GM18519 (cell line): ENCODE data around the gene ARID5B.

Experiments used
- ATAC-seq: cut with Tn5 transposase; IDR thresholded peaks from one replicate; pipeline ENCODE4 v1.9.1; 2021; ENCODE audit warnings: mild to moderate bottlenecking, moderate library complexity; ENCODE audit not compliant: unreplicated experiment, low FRiP score

The ARID5B gene

DNA sequence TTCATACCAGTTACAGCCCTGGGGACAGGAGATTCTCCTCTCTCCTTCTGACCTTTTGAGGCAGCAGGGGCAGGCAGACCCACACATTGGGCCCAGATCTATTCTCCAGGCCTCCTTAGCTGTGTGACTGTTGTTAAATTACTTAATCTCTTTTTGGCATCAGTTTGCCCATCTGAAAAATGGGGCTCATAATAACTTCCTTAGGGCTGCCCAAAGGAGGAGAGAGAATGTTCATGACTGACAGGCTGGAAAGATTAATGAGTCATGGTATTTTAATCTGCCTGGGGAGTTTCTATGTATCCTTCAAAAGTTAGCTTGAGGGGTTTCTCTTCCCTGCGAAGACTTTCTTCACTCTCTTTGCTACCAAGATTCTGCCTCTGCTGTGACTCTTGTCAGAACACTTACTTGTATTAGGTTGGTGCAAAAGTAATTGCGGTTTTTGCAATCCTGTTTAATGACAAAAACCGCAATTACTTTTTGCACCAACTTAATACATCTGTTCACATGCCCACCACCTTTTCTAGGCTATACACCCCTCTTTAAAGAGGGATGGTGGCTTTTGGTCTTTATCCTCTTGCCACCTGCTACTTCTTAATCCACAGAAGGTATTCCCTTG is 83.4 kb downstream of the ARID5B start:
- ATAC-seq = no peak

DNA sequence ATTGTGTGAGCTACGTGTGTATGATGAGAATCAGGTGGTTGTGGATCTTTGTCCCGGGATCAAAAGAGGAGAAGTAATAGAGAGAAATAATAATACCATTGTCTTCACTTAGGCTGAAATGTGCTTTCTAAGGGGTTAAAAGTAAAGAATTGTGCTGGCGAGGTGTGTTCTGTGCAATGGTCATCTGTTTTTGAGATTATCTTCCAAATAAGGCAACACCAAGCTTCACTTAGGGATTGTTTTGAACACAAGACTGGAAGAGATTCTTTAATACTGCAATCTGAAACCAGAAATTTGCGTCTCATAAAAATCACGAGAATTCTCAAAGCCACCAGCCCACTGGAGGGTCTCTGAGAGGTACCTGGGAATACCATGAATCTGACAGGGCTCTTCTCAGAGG is 84.2 kb downstream of the ARID5B start:
- no peak for ATAC-seq

DNA sequence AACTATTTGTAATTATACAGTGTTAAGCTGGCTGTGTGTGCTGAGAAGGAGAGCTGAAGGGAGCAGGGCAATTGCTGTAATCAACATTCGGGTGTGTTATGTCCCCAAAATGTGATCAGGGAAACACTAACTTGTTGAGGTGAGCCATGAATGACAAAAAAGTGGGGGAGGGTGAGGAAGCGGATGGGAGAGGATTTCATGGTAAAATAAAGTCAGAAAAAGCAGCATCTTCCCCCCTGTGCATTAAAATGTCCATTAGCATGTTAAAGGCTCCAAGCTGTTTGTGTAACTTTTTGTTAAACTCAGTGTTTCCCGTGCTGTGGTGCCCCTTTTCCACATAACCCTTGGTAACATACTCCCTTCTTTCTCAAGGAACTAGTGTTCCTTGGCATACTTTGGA is 84.9 kb downstream of the ARID5B start:
- no peak for ATAC-seq

DNA sequence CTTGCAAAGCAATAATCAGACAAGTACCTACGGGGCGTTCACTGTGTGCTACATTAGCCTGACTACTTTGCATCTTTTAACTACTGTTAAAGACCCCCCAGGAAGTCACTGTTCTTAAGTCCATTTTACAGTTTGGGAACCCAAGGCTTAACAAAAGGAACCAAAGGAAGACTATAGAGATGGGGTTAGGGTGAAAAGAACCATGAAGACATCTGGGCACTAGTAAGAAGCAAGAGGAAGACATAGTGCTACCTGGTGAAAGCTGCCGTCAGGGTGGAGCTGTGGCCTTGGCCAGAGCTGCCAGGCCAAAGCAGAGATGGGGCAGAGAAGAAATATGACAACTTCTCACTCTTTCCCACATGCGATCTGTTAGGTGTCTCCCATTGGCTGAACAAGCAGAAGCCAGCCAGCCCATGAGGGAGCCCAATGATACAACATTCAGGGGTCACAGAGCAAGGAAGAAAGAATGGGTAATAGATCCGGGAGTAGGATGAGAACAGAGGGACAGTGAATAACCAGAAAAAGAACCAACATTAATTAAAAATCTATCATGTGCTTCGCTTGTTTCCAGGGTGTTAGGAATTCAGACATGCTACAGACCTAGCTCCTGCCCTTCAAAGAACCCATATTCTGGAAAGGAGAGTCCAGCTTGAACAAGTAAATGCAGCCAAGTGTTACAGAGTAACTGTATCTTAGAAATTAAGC is 85.4 kb downstream of the ARID5B start:
- no peak for ATAC-seq

DNA sequence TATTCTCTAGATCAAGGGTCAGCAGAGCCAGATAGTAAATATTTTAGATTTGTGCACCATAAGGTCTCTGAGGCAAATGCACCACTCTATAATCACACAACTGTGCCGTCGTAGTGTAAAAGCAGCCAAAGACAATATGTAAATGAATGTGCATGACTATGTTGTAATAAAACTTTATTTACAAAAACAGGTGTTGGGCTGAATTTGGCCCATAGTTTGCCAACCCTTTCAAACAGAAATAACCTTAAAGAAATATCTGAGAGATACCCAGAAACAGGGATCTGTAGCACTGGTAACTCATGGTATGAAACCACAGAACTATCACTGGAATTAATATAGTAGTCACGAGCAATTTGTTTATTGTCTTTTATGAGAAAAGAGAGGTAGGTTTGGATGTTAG is 86.0 kb downstream of the ARID5B start:
- peak; percentile 4 for ATAC-seq

DNA sequence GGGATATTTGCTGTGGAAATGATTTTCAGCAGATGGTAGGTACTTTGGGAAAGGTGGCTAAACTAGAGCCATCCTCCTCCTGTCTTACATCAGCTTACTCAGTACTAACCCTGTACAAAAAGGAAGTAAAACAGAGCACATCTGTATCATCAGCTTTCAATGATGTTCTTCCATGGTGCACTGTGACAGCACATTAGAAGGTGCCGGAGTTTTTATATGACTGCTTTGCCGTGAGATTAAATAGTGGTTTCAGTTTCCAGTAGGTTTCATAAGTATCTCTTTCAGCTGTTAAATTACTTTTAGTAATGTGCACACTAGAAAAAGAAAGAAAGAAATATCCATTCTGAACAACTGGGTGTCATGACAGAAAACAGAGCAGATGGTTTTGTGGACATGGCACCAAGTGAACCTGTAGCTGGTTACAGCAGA is 86.5 kb downstream of the ARID5B start:
- ATAC-seq = peak; percentile 99

DNA sequence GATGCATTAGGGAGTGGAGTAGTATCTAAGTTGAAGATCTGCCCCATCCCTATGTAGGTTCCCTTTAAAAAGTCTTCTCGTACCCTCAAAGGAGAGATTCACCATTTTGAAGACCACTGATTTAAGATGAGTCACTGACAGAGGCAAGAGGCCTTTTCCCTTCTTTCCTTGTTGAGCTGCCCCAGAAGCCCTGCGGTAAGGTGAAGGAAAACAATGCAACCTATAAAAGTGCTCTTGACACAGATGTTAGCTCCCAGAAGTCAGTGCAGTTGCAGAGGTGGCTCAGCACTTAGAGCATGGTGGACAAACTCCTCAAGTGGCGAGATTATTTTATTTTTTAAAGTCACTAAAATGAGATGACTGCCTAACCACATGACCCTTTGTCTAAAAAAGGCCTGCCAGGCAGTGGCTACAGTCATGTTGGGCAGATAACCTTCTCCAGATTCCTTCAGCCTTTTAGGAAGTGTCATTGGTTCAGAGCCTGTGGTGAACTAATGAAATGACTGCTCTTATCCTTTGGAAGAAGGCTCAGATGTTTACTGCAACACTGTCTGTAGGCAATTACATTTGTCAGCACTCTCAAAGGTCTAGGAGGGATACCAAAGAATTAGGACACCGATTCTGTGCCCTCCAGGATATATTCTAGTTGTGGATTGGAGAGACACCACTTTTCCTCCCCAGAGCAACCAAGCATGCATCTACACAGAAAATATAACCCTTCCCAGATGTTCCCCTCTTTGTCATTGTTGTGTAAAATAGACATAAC is 88.7 kb downstream of the ARID5B start:
- ATAC-seq = no peak

DNA sequence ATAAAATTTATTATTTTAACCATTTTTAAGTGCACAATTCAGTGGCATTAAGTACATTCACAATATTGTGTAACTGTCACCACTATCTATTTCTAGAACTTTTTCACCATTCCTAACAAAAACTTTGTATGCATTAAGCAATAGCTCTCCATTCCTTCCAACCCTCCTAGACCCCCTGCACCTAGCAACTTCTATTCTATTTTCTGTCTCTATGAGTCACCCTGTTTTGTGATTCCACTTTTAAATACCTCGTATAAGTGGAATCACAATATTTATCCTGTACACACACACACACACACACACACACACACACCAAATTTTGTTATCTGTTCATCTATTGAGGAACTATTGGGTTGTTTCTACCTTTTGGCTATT is 89.2 kb downstream of the ARID5B start:
- ATAC-seq = no peak

DNA sequence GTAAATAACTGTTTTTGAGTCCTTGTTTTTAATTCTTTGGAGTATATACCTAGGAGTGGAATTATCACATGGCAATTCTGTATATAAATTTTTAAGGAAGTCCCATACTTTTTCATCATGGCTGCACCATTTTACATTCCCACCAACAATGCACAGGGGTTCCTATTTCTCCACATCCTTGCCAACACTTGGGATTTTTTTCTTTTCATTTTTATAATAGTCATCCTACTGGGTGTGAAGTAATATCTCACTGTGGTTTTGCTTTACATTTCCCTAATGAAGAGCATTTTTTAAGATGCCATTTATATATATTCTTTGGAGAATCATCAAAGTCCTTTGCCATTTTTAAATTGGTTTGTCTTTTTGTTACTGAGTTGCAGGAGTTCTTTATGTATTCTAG is 89.7 kb downstream of the ARID5B start:
- ATAC-seq = no peak

DNA sequence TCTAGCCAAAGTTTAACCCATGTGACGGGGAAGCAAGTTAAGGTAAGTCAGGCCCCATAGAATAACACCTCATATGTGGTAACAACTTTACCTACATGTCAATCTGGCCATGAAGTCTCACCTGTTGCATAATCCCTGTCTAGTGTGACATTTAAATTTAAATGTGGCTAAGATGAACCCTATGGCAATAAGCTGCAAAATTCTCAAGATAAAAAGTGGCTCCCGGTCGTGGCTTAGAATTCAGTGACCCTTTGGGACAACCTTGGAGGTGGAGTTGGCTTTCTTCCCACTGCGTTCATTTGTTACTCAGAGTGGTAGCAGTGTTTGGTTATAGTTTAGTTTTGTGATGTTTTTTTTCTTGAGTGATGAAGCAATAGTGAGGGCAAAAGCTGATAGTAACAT is 90.6 kb downstream of the ARID5B start:
- ATAC-seq = no peak

DNA sequence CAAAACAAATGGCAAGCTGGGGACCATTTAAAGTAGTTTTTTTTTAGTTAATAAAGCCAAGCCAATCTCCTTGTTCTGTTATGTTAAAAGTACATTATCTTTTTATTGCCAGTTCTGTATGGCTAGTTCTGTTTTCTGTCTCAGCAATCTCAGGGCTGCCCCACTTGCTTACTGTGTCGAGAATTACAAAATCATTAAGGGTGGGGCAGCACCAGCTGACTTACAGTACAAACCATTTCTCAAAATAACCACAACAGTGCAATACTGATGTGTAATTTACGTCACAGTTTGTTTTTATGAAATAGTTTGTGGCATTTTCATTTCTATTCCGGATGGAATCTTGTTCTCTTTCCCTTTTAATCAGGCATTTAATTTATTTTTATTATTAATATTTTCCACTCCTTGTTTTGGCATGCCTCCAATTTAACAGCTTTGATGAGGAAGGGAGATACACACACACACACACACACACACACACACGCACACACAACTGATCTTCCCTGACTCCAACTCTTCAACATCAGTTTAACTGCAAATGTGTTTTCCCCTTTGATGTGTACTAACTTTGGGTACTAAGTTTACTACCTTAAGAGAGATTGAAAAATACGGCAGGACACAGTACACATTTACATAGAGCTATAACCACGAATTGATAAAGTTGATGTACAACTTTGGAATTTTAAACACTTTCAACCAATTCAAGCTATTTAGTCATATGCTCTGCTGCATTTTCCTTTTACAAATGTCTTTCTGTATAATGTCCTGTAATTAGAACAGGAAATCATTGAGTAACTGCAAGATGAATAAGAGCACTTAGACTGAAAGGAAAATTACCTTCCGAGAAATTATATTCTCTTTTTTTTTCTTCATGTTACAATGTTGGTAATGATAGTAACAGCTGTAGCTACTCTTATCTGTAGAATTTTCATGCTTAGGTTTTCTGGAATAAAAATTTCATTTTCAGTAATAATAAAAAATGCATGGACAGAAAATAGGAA is 91.5 kb downstream of the ARID5B start:
- no peak for ATAC-seq

DNA sequence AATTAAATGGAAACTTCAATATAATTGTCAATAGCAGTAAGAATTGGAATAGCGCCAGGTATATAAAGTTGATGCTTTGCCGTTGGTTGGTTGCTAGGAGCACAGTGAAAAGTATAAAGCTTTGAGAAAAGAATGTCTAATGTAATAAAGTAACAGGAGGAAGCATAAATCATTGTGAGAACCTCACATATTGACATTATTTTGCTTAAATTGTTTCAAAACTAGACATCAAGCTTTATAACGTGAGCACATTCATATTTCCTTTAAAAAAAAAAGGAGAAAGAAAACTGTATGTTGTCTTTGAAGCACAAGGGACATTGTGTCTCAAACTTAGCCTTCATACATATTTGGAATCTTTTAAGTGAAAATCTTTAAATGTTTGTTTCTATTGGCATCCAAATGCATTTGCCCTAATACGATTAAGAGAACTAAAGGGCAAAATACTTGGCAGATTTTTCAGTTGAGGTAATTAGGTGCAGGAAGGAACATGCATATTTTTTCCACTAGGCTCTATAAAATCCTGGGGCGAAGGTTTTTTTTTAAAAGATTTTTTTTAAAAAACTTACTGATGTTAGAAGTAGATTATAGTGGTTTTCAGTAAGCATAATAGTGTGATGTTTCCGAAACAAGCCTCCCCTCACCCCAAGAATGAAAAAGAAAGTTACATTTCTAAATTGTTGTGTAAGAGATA is 92.4 kb downstream of the ARID5B start:
- no peak for ATAC-seq

DNA sequence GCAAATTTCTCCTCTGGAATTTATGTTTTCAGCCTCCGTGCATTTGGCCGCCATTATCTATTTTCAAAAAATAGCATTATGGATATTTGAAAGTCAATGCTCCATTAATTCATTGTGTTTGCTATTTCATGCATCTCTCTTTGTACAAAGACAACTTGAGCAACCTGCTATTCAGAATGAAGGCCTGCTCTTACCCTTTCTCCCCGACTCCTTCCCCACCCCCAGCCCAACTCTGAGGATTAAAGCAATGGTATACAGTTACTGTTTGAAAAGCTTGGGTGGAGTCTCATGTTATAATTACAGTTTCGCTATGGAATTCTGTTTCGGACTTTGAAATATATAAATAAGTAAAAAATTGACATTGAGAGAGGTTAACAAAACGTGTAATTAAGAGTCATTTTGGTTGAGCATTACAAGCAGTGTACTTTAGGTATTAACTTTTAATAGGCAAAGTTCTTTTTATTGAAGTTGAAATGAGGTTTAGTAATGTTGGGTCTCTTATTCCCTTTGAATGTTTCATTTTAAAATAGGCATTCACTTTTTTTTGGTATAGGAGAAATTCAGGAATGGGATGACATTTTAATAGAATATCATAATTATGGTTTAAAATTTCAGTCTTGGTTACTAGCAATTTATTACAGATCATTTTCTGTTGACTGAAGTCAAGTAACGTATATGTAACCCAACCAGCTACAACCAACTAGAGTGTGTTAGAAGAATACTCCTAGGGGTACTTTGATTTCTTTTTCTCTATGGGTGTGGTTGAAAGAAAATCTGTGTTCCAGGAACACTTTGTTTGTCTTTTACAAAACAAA is 93.1 kb downstream of the ARID5B start:
- ATAC-seq = no peak

DNA sequence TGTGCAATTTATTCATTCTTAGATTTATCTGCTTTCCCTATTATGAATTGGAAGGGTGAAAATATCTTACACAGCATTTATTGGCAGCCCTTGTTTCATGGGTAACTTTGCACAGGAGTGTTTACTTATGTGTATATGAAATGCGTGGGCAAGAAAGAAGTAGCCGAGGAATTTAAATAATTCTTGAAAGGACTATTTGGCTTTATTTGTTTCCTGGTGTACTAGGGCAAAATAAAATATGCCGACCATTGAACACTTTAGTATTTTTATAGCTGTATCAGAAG is 93.7 kb downstream of the ARID5B start:
- ATAC-seq = no peak

DNA sequence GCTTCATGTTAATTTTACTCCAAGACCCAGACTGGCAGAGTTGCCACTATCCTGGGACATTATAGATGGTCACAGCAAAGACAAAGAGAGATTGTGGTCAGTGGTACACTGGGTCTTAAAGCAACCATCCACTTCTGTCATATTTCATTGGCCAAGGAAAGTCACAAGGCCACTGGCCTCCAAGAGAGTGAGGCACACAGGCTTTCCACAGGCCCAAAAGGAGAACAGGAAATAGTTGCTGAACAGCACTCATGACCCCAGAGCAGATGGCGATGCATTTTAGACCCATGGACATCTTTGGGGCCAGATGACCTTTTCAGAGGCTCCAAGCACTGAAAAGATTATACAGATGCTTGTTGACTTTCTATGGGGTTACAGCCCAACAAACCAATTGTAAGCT is 97.4 kb downstream of the ARID5B start:
- no peak for ATAC-seq

DNA sequence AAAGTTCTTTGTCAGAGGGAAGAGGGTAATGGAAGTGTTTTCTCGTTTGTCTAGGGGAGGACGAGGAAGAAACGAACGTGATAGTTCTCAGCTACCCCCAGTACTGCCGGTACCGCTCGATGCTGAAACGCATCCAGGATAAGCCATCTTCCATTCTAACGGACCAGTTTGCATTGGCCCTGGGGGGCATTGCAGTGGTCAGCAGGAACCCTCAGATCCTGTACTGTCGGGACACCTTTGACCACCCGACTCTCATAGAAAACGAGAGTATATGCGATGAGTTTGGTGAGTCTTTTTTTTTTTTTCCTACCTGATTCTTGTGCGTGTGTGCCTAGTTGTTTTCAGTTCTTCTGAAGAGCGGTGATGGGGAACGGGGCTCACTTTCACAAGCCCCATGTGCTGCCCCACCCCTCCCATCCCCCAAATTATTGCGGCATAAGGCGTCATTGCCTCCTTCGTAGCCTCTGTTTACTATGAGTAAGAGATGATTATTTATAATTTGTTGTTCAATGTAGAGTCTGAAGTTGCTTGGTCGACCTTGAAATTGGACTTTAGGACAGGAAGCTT is 98.6 kb downstream of the ARID5B start:
- ATAC-seq = peak; percentile 58

DNA sequence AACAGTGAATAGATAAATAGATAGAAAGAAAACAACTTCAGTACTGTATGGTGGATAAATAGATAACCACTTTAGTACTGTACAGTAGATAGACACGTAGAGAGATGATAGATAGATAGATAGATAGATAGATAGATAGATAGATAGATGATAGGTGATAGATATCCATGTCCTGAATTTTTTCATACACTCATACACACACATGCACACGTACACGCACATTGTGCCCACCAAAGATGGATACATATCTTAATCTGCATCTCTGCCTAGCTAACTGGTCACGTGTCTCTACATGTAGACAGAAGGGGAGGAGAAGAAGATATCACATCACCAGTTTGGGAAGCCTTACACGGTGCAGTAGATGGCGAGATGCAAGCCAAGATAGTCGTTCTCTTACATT is 99.2 kb downstream of the ARID5B start:
- ATAC-seq = no peak

DNA sequence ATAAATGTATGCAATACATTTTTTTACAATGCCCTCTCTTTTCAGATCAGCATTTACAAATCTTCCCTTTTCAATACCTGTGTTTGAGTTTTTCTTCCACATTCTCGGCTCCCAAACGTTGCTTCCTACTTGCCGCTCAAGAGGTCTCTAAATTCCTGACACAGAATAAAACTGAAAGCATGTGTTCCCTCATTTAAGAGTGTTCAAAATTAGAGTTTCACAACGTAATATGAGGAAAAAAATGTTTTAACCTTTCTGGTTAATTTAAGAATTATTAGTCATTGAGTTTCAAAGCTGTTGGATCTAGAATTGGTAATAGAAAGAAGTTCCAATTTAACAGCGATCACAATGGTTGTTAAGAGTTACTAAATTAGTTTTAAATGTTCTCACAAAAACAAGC is 100.4 kb downstream of the ARID5B start:
- ATAC-seq = no peak

DNA sequence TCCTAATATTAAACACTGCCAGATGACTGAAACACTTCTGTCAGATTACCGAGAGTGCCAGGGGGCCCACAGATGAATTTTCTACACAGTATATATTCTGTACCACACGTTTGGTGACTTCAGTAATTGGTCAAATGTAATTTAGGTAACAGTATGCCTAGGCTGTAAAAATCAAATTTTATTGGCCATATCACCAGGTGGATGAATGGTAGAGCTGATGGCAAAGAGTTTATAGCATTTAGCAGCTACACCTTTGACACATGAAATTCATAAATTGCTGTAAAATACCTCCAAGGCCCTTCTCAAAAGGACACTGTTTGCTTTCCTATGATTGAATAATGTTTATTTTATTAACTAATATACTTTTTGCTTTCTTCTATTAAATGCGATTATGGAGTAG is 101.3 kb downstream of the ARID5B start:
- ATAC-seq = no peak
